EL (cell line): ENCODE data around the gene SELENOV.

Experiments used
- DNase-seq: peaks from one replicate; pipeline ENCODE4 v3.0.0-alpha.2; 2016

SELENOV gene

DNA sequence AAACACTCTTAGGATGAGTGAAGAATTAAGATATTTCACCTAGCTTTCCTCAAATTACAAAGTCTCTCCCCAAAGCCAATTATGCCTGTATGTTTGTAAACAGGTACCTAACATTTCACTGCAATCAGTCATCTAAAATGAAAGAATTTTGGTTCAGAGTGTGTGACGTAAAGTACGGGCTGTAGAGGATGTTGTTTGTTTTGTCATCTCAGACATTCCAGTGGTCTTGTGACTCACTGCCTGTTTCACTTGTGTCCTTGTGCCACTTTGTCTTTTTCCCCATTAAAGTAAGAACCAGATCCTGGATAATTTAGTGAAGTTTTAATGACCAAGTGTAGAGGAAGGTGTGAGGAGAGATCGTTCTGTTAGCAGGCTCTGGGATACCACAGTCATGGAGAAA is 53.7 kb downstream of the SELENOV start:
- peak; percentile 53 for DNase-seq
